PFSK-1 (cell line): Measurements from ENCODE around the gene ZNF557.

Experiments used
- FOXP2 ChIP-seq: optimal IDR thresholded peaks from 2 replicates; pipeline ENCODE3; 2011; ENCODE audit warnings: borderline replicate concordance, control low read depth, inconsistent platforms; ENCODE audit not compliant: insufficient read depth; ENCODE audit errors: extremely low read length, extremely low read depth
- POLR2AphosphoS5 ChIP-seq: IDR thresholded peaks from 2 replicates; pipeline ENCODE4 v1.6.1; 2012; ENCODE audit warnings: low read depth, mild to moderate bottlenecking, control low read depth, low read length, moderate library complexity
- SIN3A ChIP-seq: IDR thresholded peaks from 2 replicates; pipeline ENCODE4 v1.6.1; 2012; ENCODE audit warnings: mild to moderate bottlenecking, low read length, moderate library complexity, borderline replicate concordance; ENCODE audit not compliant: insufficient read depth
- TAF1 ChIP-seq: IDR thresholded peaks from 2 replicates; pipeline ENCODE4 v1.6.1; 2012; ENCODE audit warnings: low read length, control low read depth, borderline replicate concordance; ENCODE audit not compliant: insufficient read depth
- TF ChIP-seq, protein P1 (sequence below), 2 experiments: IDR thresholded peaks; 2 replicates each; pipeline versions ENCODE4 v1.6.1 to v1.8.0; 2011 to 2012; ENCODE audit warnings: low read depth in 2 of 2, low read length in 2 of 2, control low read depth in 1 of 2, inconsistent platforms in 1 of 2, mild to moderate bottlenecking in 1 of 2, moderate library complexity in 1 of 2; ENCODE audit not compliant: insufficient read depth in 1 of 2

Gene ZNF557

DNA sequence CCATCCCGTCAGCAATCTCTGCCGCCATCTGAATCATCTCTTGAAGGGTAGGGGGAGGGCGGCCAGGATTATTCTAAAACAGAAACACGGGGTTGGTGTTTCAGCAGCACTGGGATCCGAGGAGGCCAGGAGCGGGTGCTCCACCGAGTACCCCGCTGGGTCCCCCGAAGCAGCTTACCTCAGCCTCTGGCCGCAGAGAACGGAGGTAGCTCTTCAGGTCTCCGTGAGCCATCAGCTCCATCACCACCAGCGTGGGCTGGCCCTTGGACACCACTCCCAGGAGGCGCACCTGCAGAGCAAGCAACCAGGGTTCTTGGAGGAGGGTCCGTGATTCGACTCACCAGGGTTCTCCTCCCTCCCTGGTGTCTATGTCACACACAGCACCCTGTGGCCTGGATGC lies 53.2 kb downstream of the ZNF557 start:
- no peak for TF ChIP-seq FOXP2
- TF ChIP-seq SIN3A, result no peak
- TF ChIP-seq TAF1, result no peak
- no peak for TF ChIP-seq POLR2AphosphoS5
- TF ChIP-seq, protein P1, sequence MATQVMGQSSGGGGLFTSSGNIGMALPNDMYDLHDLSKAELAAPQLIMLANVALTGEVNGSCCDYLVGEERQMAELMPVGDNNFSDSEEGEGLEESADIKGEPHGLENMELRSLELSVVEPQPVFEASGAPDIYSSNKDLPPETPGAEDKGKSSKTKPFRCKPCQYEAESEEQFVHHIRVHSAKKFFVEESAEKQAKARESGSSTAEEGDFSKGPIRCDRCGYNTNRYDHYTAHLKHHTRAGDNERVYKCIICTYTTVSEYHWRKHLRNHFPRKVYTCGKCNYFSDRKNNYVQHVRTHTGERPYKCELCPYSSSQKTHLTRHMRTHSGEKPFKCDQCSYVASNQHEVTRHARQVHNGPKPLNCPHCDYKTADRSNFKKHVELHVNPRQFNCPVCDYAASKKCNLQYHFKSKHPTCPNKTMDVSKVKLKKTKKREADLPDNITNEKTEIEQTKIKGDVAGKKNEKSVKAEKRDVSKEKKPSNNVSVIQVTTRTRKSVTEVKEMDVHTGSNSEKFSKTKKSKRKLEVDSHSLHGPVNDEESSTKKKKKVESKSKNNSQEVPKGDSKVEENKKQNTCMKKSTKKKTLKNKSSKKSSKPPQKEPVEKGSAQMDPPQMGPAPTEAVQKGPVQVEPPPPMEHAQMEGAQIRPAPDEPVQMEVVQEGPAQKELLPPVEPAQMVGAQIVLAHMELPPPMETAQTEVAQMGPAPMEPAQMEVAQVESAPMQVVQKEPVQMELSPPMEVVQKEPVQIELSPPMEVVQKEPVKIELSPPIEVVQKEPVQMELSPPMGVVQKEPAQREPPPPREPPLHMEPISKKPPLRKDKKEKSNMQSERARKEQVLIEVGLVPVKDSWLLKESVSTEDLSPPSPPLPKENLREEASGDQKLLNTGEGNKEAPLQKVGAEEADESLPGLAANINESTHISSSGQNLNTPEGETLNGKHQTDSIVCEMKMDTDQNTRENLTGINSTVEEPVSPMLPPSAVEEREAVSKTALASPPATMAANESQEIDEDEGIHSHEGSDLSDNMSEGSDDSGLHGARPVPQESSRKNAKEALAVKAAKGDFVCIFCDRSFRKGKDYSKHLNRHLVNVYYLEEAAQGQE (IDR thresholded peaks at IDR 0.05; ENCODE audit: insufficient read depth in 1 of 2, low read depth in 2 of 2, low read length in 2 of 2), result no peak

DNA sequence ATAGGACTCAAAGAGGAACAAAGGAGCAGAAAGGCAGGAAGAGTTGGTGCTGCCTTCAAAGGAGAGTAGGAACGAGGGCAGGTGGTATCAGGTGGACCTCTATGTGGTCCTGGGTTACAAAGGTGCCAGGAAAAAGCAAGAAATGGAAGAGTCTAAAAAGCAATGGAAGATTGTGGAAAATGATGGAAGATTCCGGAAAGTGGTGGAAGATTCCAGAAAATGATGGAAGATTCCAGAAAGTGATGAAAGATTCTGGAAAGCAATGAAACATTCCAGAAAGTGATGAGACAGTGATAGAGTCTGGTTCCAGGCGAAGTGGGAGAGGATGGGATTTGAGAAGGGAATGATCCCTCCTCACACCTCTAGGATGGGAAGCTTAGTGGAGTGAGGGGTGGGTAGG lies 55.3 kb downstream of the ZNF557 start:
- TF ChIP-seq TAF1 (no peak), SIN3A (no peak), POLR2AphosphoS5 (no peak), FOXP2 (no peak)
- TF ChIP-seq, protein P1 (IDR thresholded peaks at IDR 0.05; ENCODE audit: insufficient read depth in 1 of 2, low read depth in 2 of 2, low read length in 2 of 2), result no peak

DNA sequence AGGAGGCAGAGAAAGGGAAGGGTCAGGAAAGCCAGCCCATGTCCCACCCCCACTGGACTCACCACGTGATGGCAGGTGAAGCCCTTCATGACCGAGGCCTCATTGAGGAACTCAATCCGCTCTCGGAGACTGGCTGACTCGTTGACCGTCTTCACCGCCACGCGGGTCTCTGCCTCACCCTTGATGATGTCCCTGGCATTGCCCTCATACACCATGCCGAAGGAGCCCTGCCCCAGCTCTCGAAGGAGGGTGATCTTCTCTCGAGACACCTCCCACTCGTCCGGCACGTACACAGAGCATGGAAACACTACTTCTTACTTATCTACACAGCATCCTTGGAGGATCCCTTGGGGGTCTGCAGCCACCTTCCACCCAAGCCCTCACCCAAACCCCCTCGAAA lies 55.7 kb downstream of the ZNF557 start:
- TF ChIP-seq FOXP2 (no peak), TAF1 (no peak), SIN3A (no peak), POLR2AphosphoS5 (no peak)
- TF ChIP-seq, protein P1 (IDR thresholded peaks at IDR 0.05; ENCODE audit: insufficient read depth in 1 of 2, low read depth in 2 of 2, low read length in 2 of 2), result no peak

DNA sequence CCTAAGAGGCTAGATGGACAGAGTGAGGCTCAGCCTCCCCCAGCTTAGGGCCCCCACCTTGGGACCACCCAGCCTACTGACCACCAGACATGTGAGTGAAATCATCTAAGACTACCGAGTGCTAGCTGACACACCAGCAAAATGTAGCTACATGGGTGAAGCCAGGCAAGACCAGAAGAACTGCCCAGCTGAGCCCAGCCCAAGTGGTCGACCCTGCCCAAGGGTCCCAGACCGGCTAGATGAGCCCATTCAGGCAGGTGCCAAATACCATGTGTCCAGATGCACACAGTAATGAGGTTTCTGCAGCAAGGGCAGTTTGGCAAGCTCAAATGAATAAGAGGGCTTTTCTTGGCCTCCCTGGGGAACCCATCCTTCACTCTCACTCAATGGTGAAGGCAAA lies 56.6 kb downstream of the ZNF557 start:
- TF ChIP-seq TAF1 (no peak), FOXP2 (no peak), POLR2AphosphoS5 (no peak), SIN3A (no peak)
- TF ChIP-seq, protein P1 (IDR thresholded peaks at IDR 0.05; ENCODE audit: insufficient read depth in 1 of 2, low read depth in 2 of 2, low read length in 2 of 2), result no peak

DNA sequence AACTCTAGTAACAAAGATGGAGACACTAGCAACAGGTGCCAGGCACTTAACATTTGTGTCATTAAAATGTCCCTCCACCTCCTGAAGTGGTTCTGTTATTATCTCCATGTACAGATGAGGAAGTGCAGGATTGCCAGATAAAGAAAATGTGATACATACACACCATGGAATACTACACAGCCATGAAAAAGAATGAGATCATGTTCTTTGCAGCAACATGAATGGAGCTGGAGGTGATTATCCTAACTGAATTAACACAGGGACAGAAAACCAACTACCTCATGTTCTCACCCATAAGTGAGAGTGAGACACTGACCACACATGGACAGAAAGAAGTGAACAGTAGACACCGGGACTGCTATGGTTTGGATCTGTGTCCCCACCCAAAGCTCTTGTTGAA lies 60.5 kb downstream of the ZNF557 start:
- no peak for TF ChIP-seq POLR2AphosphoS5
- TF ChIP-seq FOXP2, result no peak
- no peak for TF ChIP-seq SIN3A
- TF ChIP-seq, protein P1 (IDR thresholded peaks at IDR 0.05; ENCODE audit: insufficient read depth in 1 of 2, low read depth in 2 of 2, low read length in 2 of 2), result no peak
- TF ChIP-seq TAF1, result no peak
